WI38 (cell line): ENCODE measurements around the gene BABAM2.
"Not testable (repeated sequence)": the region's sequence is repeated elsewhere in the genome, so short reads cannot be mapped to it uniquely, and the experiment has no call there.

Experiments used
- H3K4me3 ChIP-seq: 2 replicates; pipeline ENCODE4 v1.5.1; 2011; ENCODE audit warnings: low read depth, mild to moderate bottlenecking, control low read depth, low read length
- TF ChIP-seq, protein P1 (sequence below): IDR thresholded peaks from 2 replicates; pipeline ENCODE4 v1.5.1; 2012; ENCODE audit warnings: low read depth, mild to moderate bottlenecking, control low read depth, low read length

The BABAM2 gene

GRCh38 chr2:27962006-27962405 is 71.5 kb downstream of the BABAM2 start:
- TF ChIP-seq, protein P1, sequence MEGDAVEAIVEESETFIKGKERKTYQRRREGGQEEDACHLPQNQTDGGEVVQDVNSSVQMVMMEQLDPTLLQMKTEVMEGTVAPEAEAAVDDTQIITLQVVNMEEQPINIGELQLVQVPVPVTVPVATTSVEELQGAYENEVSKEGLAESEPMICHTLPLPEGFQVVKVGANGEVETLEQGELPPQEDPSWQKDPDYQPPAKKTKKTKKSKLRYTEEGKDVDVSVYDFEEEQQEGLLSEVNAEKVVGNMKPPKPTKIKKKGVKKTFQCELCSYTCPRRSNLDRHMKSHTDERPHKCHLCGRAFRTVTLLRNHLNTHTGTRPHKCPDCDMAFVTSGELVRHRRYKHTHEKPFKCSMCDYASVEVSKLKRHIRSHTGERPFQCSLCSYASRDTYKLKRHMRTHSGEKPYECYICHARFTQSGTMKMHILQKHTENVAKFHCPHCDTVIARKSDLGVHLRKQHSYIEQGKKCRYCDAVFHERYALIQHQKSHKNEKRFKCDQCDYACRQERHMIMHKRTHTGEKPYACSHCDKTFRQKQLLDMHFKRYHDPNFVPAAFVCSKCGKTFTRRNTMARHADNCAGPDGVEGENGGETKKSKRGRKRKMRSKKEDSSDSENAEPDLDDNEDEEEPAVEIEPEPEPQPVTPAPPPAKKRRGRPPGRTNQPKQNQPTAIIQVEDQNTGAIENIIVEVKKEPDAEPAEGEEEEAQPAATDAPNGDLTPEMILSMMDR: no peak
- H3K4me3 ChIP-seq: no peak overlapping the region

- TF ChIP-seq, protein P1: no peak
Measured at GRCh38 chr2:27963472-27963871, 72.9 kb downstream of the BABAM2 start.

GRCh38 chr2:27964067-27964466 is 73.5 kb downstream of the BABAM2 start:
- H3K4me3 ChIP-seq: no peak overlapping the region
- TF ChIP-seq, protein P1: no peak

More at GRCh38 chr2:27963472-27963871, 72.9 kb downstream of the BABAM2 start:
- no peak overlapping the region for H3K4me3 ChIP-seq

DNA sequence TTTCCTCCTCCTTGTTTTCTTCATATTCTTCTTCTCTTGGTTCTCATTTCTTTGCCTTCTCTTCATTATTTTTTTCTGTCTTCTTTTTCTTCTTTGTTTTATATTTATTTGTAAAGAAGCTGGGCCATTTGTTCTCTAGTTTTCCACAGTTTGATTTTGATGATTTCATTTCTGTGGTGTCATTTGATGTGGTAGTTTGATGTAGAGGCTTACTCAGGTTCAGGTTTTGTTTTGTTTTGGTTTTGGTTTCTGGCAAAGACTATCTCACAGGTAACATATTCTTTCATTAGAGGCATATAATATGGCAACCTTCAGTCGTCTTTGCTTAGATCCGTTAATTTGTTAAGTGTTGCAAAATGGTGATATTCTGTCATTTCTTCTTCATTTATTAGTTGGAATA is 75.3 kb downstream of the BABAM2 start:
- H3K4me3 ChIP-seq: no peak overlapping the region
- TF ChIP-seq, protein P1: no peak

- TF ChIP-seq, protein P1: no peak
- no peak overlapping the region for H3K4me3 ChIP-seq
Measured at GRCh38 chr2:27966466-27966865, 75.9 kb downstream of the BABAM2 start.

- TF ChIP-seq, protein P1: no peak
- no peak overlapping the region for H3K4me3 ChIP-seq
Measured at GRCh38 chr2:27967076-27967475, 76.5 kb downstream of the BABAM2 start.

DNA sequence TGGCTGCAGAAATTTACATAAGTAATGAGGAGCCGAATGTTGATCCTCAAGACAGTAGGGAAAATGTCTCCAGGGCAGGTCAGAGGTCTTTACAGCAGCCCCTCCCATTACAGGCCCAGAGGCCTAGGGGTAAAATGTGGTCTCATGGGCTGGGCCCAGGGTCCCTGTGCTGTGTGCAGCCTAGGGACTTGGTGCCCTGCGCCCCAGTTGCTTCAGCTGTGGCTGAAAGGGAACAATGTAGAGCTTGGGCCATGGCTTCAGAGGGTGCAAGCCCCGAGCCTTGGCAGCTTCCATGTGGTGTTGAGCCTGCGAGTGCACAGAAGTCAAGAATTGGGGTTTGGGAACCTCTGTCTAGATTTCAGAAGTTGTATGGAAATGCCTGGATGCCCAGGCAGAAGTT is 77.5 kb downstream of the BABAM2 start:
- not testable (repeated sequence) for H3K4me3 ChIP-seq

GRCh38 chr2:27968957-27969356 is 78.4 kb downstream of the BABAM2 start:
- H3K4me3 ChIP-seq: not testable (repeated sequence)

DNA sequence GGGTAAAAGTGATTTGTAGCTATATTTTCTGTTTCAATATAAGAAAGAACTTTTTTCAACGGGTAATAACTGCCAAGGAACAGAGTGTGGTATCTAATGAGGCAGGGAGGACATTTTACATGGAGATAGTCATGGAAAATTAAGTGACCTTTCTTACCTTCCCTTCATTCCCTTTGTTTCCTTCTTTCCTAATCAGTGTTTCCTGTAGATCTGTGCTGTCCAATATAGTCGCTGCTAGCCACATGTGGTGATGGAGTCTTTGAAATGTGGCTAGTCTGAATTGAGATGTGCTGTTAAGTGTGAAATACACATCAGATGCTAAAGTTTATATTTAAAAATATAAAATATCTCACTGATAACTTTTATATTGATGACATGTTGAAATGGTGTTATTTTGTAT is 81.8 kb downstream of the BABAM2 start:
- TF ChIP-seq, protein P1: no peak
- H3K4me3 ChIP-seq: no peak overlapping the region
